Measurements from ENCODE around the gene ERVV-1.

The ERVV-1 gene

DNA sequence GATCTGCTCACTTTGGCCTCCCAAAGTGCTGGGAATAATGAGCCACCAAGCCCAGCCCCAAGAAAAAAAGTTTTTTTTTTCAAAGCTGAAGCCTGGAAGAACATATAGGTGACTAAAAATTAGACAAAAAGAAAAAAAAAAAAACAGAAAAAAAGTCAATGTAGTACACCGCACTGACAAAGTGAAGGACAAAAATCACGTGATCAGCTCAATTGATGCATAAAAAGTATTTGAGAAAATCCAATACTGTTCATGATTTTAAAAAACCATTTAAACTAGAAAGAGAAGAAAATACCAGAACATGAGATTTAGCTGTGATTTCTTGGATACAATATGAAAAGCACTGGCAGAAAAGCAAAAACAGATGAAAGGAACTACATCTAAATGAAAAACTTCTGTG lies 20.3 kb downstream of the ERVV-1 start:
- Histone ChIP-seq H3K4me1 (ENCODE audit: insufficient read depth, low read length) (no peaks in the 10 kb centered on the region), H3K36me3 (ENCODE audit: insufficient read depth, low read depth, low read length) (no peaks in the 10 kb centered on the region), H3K4me3 (ENCODE audit: low read length) (no peak overlapping the region), H3K27ac (ENCODE audit: low read length) (no peak overlapping the region), H3K9ac (ENCODE audit: low read depth, low read length) (no peak overlapping the region), H3K27me3 (ENCODE audit: insufficient read depth, low read length) (no peaks in the 10 kb centered on the region; the same call in 1 of the 2 replicates), H3K9me3 (ENCODE audit: insufficient read depth, low read depth, low read length) (no peaks in the 10 kb centered on the region)

DNA sequence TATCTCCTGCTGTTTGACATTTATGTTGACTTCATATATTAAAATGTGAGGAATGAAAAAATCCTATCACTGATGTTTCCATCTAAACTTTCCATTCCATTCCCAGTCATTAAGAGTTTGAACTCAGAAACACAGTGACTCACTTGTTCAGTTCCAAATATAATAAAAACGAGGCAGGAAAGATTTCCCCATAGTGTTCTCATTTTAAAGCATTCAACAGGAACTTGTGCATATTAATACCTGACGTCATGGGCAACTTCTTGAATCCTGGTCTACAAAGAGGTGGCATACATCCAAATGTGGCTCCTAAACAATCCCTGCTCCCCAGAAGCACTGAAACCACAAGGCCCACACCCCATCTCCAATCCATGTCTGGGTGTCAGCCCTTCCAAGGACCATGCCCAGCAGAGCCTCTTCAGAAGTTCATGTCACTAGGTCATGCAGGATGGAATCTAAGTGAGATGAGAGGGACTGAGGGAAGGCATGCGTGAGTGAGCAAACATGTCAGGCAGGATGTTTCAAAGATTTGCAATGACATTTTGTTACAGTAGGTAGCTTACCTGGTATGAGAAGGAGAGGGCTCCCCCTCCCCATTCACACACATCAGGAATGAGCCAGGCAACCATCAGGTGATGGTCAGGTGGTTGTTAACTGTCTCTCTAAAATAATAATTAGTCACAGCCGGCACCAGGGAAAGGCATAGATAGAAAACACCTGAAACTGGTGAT lies 21.4 kb downstream of the ERVV-1 start:
- H3K4me1 ChIP-seq (ENCODE audit: insufficient read depth, low read length): no peaks in the 10 kb centered on the region
- H3K27ac ChIP-seq (ENCODE audit: low read length): no peak overlapping the region
- H3K4me3 ChIP-seq (ENCODE audit: low read length): no peak overlapping the region
- H3K36me3 ChIP-seq (ENCODE audit: insufficient read depth, low read depth, low read length): no peaks in the 10 kb centered on the region
- H3K9ac ChIP-seq (ENCODE audit: low read depth, low read length): no peak overlapping the region
- no peaks in the 10 kb centered on the region; the same call in 1 of the 2 replicates for H3K27me3 ChIP-seq (ENCODE audit: insufficient read depth, low read length)
- H3K9me3 ChIP-seq (ENCODE audit: insufficient read depth, low read depth, low read length): no peaks in the 10 kb centered on the region

DNA sequence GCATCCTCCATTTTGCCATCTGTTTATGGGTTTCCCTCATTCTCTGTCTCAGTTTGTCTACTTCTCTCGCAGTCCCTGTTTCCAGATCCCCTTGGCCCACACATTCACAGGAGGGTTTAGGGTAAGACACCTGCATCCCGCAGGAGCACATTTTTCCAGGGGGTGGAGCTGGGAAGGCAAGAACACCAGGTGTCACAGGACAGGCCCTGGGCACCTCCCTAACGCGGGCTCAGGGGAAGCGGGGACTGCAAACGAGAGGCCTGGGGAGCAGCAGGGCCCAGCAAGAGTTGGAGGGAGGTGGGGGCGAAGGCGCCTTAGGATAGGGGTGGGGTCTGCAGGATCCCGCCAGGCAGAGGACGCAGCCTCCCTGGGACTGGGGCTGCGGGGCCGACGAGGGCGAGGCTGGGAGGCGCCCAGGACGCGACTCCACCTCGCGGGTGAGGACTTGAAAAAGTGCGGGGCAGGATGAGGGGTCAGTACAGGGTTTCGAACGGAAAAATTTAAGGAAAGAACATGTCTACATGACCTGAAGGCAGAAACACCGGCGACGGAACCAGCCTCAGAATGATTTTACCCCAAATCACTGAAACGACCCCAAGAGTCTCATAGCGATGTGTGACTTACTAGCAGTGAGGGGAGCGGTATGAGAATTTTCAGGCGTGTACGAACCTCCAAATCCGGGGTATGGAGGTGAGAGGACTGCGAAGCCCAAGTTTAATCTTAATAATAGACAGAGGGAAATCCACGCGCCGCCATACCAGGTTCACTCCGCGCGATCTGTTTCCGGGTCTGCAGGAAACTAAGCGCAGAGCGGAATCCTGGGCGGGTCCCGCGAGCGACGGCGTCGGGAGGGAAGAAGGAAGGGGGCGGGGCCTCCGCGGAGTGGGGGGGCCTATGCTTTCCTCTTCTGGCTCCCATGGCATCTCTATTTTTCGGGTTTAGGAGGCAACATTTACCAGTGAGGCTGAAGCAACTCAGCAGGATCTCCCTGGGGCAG lies 23.7 kb downstream of the ERVV-1 start:
- Histone ChIP-seq H3K9me3 (ENCODE audit: insufficient read depth, low read depth, low read length) (no peaks in the 10 kb centered on the region), H3K9ac (ENCODE audit: low read depth, low read length) (peak overlapping the region; percentile 90), H3K27ac (ENCODE audit: low read length) (no peak overlapping the region), H3K27me3 (ENCODE audit: insufficient read depth, low read length) (no peaks in the 10 kb centered on the region; the same call in 1 of the 2 replicates), H3K4me3 (ENCODE audit: low read length) (peak overlapping the region; percentile 96), H3K36me3 (ENCODE audit: insufficient read depth, low read depth, low read length) (no peaks in the 10 kb centered on the region), H3K4me1 (ENCODE audit: insufficient read depth, low read length) (no peaks in the 10 kb centered on the region)

DNA sequence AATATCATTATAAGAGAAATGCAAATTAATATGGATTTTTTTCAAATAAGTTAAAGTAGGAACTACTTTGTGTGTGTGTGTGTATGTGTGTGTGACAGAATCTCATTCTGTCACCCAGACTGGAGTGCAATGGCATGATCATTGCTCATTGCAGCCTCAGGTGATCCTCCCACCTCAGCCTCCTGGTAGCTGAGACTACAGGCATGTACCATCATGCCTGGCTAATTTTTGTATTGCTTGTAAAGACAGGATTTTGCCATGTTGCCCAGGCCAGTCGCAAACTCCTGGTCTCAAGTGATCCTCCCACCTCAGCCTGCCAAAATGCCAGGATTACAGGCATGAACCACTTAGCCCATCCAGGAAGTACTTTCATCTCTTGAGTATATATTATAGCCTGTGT lies 27.6 kb downstream of the ERVV-1 start:
- H3K9me3 ChIP-seq (ENCODE audit: insufficient read depth, low read depth, low read length): no peaks in the 10 kb centered on the region
- H3K4me3 ChIP-seq (ENCODE audit: low read length): no peak overlapping the region
- H3K9ac ChIP-seq (ENCODE audit: low read depth, low read length): no peak overlapping the region
- no peaks in the 10 kb centered on the region for H3K36me3 ChIP-seq (ENCODE audit: insufficient read depth, low read depth, low read length)
- H3K4me1 ChIP-seq (ENCODE audit: insufficient read depth, low read length): no peaks in the 10 kb centered on the region
- H3K27ac ChIP-seq (ENCODE audit: low read length): no peak overlapping the region
- no peaks in the 10 kb centered on the region; the same call in 1 of the 2 replicates for H3K27me3 ChIP-seq (ENCODE audit: insufficient read depth, low read length)

DNA sequence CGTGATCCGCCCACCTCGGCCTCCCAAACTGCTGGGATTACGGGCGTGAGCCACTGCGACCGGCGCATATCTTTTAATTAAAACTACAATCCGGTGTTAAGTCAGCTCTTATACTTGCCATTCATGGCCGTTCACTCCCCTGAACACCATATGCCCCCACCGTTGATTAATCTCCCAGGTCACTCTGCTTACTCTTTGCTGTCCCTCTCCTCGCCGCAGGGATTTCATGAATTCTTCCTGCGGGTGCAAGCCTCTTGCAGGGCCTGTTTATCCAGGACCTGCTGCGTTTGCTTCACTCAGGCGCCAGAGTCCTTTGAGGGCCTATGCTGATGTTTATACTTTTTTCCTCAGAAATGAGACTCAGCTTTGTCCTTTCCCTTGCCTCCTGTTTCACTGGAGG lies 31.8 kb downstream of the ERVV-1 start:
- Histone ChIP-seq H3K36me3 (ENCODE audit: insufficient read depth, low read depth, low read length) (no peaks in the 10 kb centered on the region), H3K27me3 (ENCODE audit: insufficient read depth, low read length) (no peaks in the 10 kb centered on the region), H3K27ac (ENCODE audit: low read length) (no peak overlapping the region), H3K4me1 (ENCODE audit: insufficient read depth, low read length) (no peaks in the 10 kb centered on the region), H3K9ac (ENCODE audit: low read depth, low read length) (no peak overlapping the region), H3K9me3 (ENCODE audit: insufficient read depth, low read depth, low read length) (peaks cover 9% of the 10 kb centered on the region), H3K4me3 (ENCODE audit: low read length) (no peak overlapping the region)

DNA sequence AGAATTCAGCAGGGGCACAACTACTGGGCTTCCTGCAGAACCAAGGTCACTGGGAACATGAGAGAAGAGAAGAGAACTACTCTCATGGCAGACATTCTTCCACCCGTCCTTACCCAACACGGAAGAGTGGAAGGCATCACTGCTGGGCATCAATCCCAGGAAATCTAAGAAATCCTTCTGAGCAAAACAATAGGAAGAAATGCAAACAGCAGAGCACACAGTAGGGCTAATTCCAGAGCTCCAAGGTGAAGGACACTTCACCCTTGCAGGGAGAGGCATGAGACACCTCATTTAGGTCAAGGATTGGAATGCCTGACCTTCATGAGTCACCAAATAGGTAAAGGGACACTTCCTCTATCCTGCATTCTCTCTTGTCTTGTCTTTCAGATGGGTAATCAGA lies 33.7 kb downstream of the ERVV-1 start:
- Histone ChIP-seq H3K36me3 (ENCODE audit: insufficient read depth, low read depth, low read length) (no peaks in the 10 kb centered on the region), H3K4me1 (ENCODE audit: insufficient read depth, low read length) (no peaks in the 10 kb centered on the region), H3K27me3 (ENCODE audit: insufficient read depth, low read length) (no peaks in the 10 kb centered on the region), H3K4me3 (ENCODE audit: low read length) (no peak overlapping the region), H3K9me3 (ENCODE audit: insufficient read depth, low read depth, low read length) (peaks cover 9% of the 10 kb centered on the region), H3K9ac (ENCODE audit: low read depth, low read length) (no peak overlapping the region), H3K27ac (ENCODE audit: low read length) (no peak overlapping the region)

DNA sequence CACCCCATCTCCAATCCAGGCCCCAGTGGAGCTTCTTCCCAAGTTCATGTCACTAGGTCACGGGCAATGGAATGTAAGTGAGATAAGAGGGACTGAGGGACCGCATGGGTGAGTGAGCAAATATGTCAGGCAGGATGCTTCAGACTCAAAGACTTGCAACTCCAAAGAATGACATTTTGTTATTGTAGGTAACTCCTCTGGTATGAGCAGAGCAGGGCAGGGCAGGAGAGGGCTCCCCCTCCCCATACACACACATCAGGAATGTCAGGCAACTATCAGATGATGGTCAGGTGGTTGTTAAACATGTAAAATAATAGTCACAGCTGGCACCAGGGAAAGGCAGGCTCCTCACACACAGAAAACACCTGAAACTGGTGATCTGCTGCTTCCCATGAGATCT lies 41.4 kb downstream of the ERVV-1 start:
- Histone ChIP-seq H3K9me3 (ENCODE audit: insufficient read depth, low read depth, low read length) (no peaks in the 10 kb centered on the region), H3K4me1 (ENCODE audit: insufficient read depth, low read length) (no peaks in the 10 kb centered on the region), H3K4me3 (ENCODE audit: low read length) (no peak overlapping the region), H3K9ac (ENCODE audit: low read depth, low read length) (no peak overlapping the region), H3K36me3 (ENCODE audit: insufficient read depth, low read depth, low read length) (no peaks in the 10 kb centered on the region), H3K27me3 (ENCODE audit: insufficient read depth, low read length) (peaks cover 17% of the 10 kb centered on the region; the same call in 1 of the 2 replicates), H3K27ac (ENCODE audit: low read length) (no peak overlapping the region)

DNA sequence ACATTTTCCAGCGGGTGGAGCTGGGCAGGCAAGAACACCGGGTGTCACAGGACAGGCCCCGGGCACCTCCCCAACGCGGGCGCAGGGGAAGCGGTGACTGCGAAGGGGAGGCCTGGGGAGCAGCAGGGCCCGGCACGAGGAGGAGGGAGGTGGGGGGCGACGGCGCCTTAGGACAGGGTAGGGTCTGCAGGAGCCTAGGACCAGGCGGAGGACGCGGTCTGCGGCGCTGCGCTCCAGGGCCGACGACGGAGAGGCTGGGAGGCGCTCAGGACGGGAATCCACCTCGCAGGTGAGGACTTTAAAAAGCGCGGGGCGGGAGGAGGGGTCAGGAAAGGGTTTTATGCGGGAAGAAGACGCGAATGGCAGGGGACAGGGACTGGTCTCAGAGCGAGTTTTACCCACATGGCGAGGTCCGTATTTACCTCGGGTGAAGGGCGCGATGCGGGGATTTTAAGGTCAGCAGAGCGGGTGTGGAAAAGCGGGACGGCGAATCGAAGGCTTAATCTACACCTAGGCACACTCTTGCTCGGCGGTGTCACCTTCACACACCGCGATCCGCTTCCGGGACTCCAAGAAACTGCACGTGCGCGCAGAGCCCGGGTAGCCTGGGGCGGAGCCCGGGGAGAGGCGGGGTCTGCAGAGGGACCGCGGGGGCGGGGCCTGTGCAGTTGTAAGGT lies 44.3 kb downstream of the ERVV-1 start:
- H3K4me1 ChIP-seq (ENCODE audit: insufficient read depth, low read length): no peaks in the 10 kb centered on the region
- H3K27me3 ChIP-seq (ENCODE audit: insufficient read depth, low read length): peaks cover 17% of the 10 kb centered on the region; the same call in 1 of the 2 replicates
- H3K27ac ChIP-seq (ENCODE audit: low read length): no peak overlapping the region
- H3K36me3 ChIP-seq (ENCODE audit: insufficient read depth, low read depth, low read length): no peaks in the 10 kb centered on the region
- H3K4me3 ChIP-seq (ENCODE audit: low read length): peak overlapping the region; percentile 60; the same call in 1 of the 2 replicates
- H3K9ac ChIP-seq (ENCODE audit: low read depth, low read length): peak overlapping the region; percentile 51; the same call in 1 of the 2 replicates
- H3K9me3 ChIP-seq (ENCODE audit: insufficient read depth, low read depth, low read length): no peaks in the 10 kb centered on the region; the same call in none of the 2 replicates

Data from iPS-20b (cell line).